Fibroblast of skin of right biceps (primary cell): ENCODE measurements around the gene SORL1.
"Not testable (repeated sequence)": the region's sequence is repeated elsewhere in the genome, so short reads cannot be mapped to it uniquely, and the experiment has no call there.

Experiments used
- DNase-seq: peaks from one replicate; pipeline ENCODE4 v3.0.0-alpha.2; 2013

The SORL1 gene

GRCh38 chr11:121451986-121452608 lies at the start of gene SORL1:
TSS of gene SORL1 (plus strand) at chr11:121452314. CDS start at chr11:121452332, 18 bp downstream.
- DNase-seq = peak; percentile 71

GRCh38 chr11:121405646-121406045 lies 46.5 kb upstream of the SORL1 start:
- DNase-seq = no peak

GRCh38 chr11:121406291-121406690 lies 45.8 kb upstream of the SORL1 start:
- no peak for DNase-seq

GRCh38 chr11:121408830-121409229 lies 43.3 kb upstream of the SORL1 start:
- DNase-seq = no peak

GRCh38 chr11:121410041-121410440 lies 42.1 kb upstream of the SORL1 start:
- not testable (repeated sequence) for DNase-seq

GRCh38 chr11:121411330-121411729 lies 40.8 kb upstream of the SORL1 start:
- DNase-seq = not testable (repeated sequence)

- DNase-seq = peak; percentile 54
Observed at GRCh38 chr11:121412000-121412587, 40.0 kb upstream of the SORL1 start.

GRCh38 chr11:121412711-121413415 lies 39.3 kb upstream of the SORL1 start:
- peak; percentile 76 for DNase-seq

GRCh38 chr11:121414141-121414913 lies 37.8 kb upstream of the SORL1 start:
- no peak for DNase-seq

GRCh38 chr11:121415856-121416255 lies 36.3 kb upstream of the SORL1 start:
- peak; percentile 66 for DNase-seq

- DNase-seq = peak; percentile 94
Observed at GRCh38 chr11:121417055-121417551, 35.0 kb upstream of the SORL1 start.

GRCh38 chr11:121417607-121418006 lies 34.5 kb upstream of the SORL1 start:
- DNase-seq = no peak

GRCh38 chr11:121418625-121419114 lies 33.4 kb upstream of the SORL1 start:
- DNase-seq = no peak

- no peak for DNase-seq
Observed at GRCh38 chr11:121419836-121420235, 32.3 kb upstream of the SORL1 start.

GRCh38 chr11:121420398-121420797 lies 31.7 kb upstream of the SORL1 start:
- DNase-seq = no peak

GRCh38 chr11:121421149-121421901 lies 30.8 kb upstream of the SORL1 start:
- DNase-seq = peak; percentile 52

- no peak for DNase-seq
Observed at GRCh38 chr11:121422675-121423074, 29.4 kb upstream of the SORL1 start.

GRCh38 chr11:121425828-121426227 lies 26.3 kb upstream of the SORL1 start:
- no peak for DNase-seq

- no peak for DNase-seq
Observed at GRCh38 chr11:121426476-121427399, 25.4 kb upstream of the SORL1 start.

GRCh38 chr11:121427400-121427744 lies 24.7 kb upstream of the SORL1 start:
- no peak for DNase-seq

GRCh38 chr11:121429556-121429955 lies 22.6 kb upstream of the SORL1 start:
- no peak for DNase-seq
